WTC11 (cell line): ENCODE results near the gene EXD3. TPM values are rescaled to one million over a fixed set of nuclear protein-coding genes. Genes with fewer than 3 reads are reported as not detected.

ENCODE experiments used
- ATAC-seq: fragments of 200-7000 bp; cut with Tn5 transposase; 2 replicates; pipeline ENCODE4 v1.10.0; 2021; ENCODE audit warnings: mild to moderate bottlenecking, moderate library complexity
- CTCF ChIA-PET: fragments of 300-600 bp; sonication (Branson Sonifier 250); formaldehyde crosslinking; loops from one replicate; lab custom pipeline; 2021; ENCODE audit warnings: antibody characterized with exemption; lab: Charles Lee
- POLR2A ChIA-PET: fragments of 350-600 bp; sonication (Branson Sonifier 250); formaldehyde crosslinking; loops from one replicate; lab custom pipeline; 2021; ENCODE audit warnings: antibody characterized with exemption; lab: Charles Lee
- DNase-seq: peaks from one replicate; pipeline ENCODE4 v3.0.0; 2021; ENCODE audit warnings: low spot score
- H3K27ac Mint-ChIP-seq: 2 replicates; pipeline ENCODE4 v1.8.0; 2021; ENCODE audit warnings: mixed read lengths
- H3K27me3 Mint-ChIP-seq: 2 replicates; pipeline ENCODE4 v1.8.0; 2021; ENCODE audit warnings: low read depth, mild to moderate bottlenecking, moderate library complexity, mixed read lengths
- H3K36me3 Mint-ChIP-seq: 2 replicates; pipeline ENCODE4 v1.8.0; 2021; ENCODE audit warnings: mixed read lengths
- H3K4me1 Mint-ChIP-seq: 2 replicates; pipeline ENCODE4 v1.8.0; 2022; ENCODE audit warnings: mixed read lengths
- H3K4me3 Mint-ChIP-seq: 2 replicates; pipeline ENCODE4 v1.8.0; 2021; ENCODE audit warnings: mild to moderate bottlenecking, moderate library complexity, mixed read lengths
- H3K9me3 Mint-ChIP-seq: 2 replicates; pipeline ENCODE4 v1.8.0; 2021; ENCODE audit warnings: mixed read lengths
- CBFB ChIP-seq: sonication (generic); formaldehyde crosslinking; IDR thresholded peaks from 2 replicates; pipeline ENCODE4 v1.8.1; 2022; ENCODE audit warnings: mild to moderate bottlenecking, low read depth, missing genetic modification reagents
- FOXP1 ChIP-seq: sonication (generic); formaldehyde crosslinking; IDR thresholded peaks from 2 replicates; pipeline ENCODE4 v1.8.0; 2022; ENCODE audit warnings: missing genetic modification reagents, mild to moderate bottlenecking, moderate library complexity, borderline replicate concordance
- GABPB1 ChIP-seq: sonication (generic); formaldehyde crosslinking; IDR thresholded peaks from 2 replicates; pipeline ENCODE4 v1.8.1; 2023; ENCODE audit warnings: mild to moderate bottlenecking, missing genetic modification reagents
- NFE2L1 ChIP-seq: sonication (generic); formaldehyde crosslinking; IDR thresholded peaks from 2 replicates; pipeline ENCODE4 v1.8.1; 2023; ENCODE audit warnings: missing genetic modification reagents
- NR1H2 ChIP-seq: sonication (generic); formaldehyde crosslinking; IDR thresholded peaks from 2 replicates; pipeline ENCODE4 v1.9.0; 2021; ENCODE audit warnings: mild to moderate bottlenecking, moderate library complexity, missing genetic modification reagents
- OVOL2 ChIP-seq: fragments of 250-450 bp; sonication (Bioruptor Pico); IDR thresholded peaks from 2 replicates; pipeline ENCODE4 v1.9.0; 2021; ENCODE audit warnings: mild to moderate bottlenecking, borderline replicate concordance
- RORB ChIP-seq: fragments of 250-450 bp; sonication (Bioruptor Pico); IDR thresholded peaks from 2 replicates; pipeline ENCODE4 v1.9.0; 2021; ENCODE audit warnings: mild to moderate bottlenecking
- SP1 ChIP-seq: sonication (generic); formaldehyde crosslinking; conservative IDR thresholded peaks from 2 replicates; pipeline ENCODE4 v1.8.1; 2022; ENCODE audit warnings: missing genetic modification reagents
- ZNF232 ChIP-seq: sonication (generic); formaldehyde crosslinking; IDR thresholded peaks from 2 replicates; pipeline ENCODE4 v1.8.0; 2022; ENCODE audit warnings: mild to moderate bottlenecking, missing genetic modification reagents
- ZNF317 ChIP-seq: sonication (generic); formaldehyde crosslinking; IDR thresholded peaks from 2 replicates; pipeline ENCODE4 v1.8.1; 2023; ENCODE audit warnings: low read depth, mild to moderate bottlenecking, moderate library complexity, missing genetic modification reagents, borderline replicate concordance
- ZNF423 ChIP-seq: fragments of 250-450 bp; sonication (Bioruptor Pico); IDR thresholded peaks from 2 replicates; pipeline ENCODE4 v2.1.2; 2022; ENCODE audit warnings: mild to moderate bottlenecking, moderate library complexity
- total RNA-seq: library from RNA; stranded (reverse); gene quantifications from 3 replicates; pipeline ENCODE4 v1.2.3, GENCODE V29; 2021
- TF ChIP-seq, protein P1 (sequence below): sonication (generic); formaldehyde crosslinking; IDR thresholded peaks from 2 replicates; pipeline ENCODE4 v1.8.1; 2023; ENCODE audit warnings: mild to moderate bottlenecking, moderate library complexity, missing genetic modification reagents
- TF ChIP-seq, protein P2 (sequence below): sonication (generic); formaldehyde crosslinking; IDR thresholded peaks from 2 replicates; pipeline ENCODE4 v1.8.1; 2023; ENCODE audit warnings: mild to moderate bottlenecking, missing genetic modification reagents, moderate library complexity
- TF ChIP-seq, protein P3 (sequence below): fragments of 250-450 bp; sonication (Bioruptor Pico); IDR thresholded peaks from 2 replicates; pipeline ENCODE4 v1.9.0; 2021; ENCODE audit warnings: moderate library complexity, mild to moderate bottlenecking, inconsistent platforms, borderline replicate concordance
- TF ChIP-seq, protein P4 (sequence below): sonication (generic); formaldehyde crosslinking; IDR thresholded peaks from 2 replicates; pipeline ENCODE4 v1.8.1; 2023; ENCODE audit warnings: mild to moderate bottlenecking, missing genetic modification reagents
- TF ChIP-seq, protein P5 (sequence below): sonication (generic); formaldehyde crosslinking; IDR thresholded peaks from 2 replicates; pipeline ENCODE4 v1.8.1; 2022; ENCODE audit warnings: low read depth, missing genetic modification reagents, borderline replicate concordance
- TF ChIP-seq, protein P6 (sequence below): fragments of 250-450 bp; sonication (Bioruptor Pico); IDR thresholded peaks from 2 replicates; pipeline ENCODE4 v1.8.0; 2021; ENCODE audit warnings: mild to moderate bottlenecking
- TF ChIP-seq, protein P7 (sequence below): fragments of 250-450 bp; sonication (Bioruptor Pico); IDR thresholded peaks from 2 replicates; pipeline ENCODE4 v1.9.0; 2021; ENCODE audit warnings: mild to moderate bottlenecking
- TF ChIP-seq, protein P8 (sequence below): sonication (generic); formaldehyde crosslinking; IDR thresholded peaks from 2 replicates; pipeline ENCODE4 v1.8.1; 2023; ENCODE audit warnings: mild to moderate bottlenecking, missing genetic modification reagents, moderate library complexity
- TF ChIP-seq, protein P9 (sequence below): fragments of 200-600 bp; IDR thresholded peaks from 2 replicates; pipeline ENCODE4 v1.8.0; 2022; ENCODE audit warnings: antibody characterized with exemption

EXD3 gene
- total RNA-seq, 1 experiment from 2014 or later, result 21.2 TPM

DNA sequence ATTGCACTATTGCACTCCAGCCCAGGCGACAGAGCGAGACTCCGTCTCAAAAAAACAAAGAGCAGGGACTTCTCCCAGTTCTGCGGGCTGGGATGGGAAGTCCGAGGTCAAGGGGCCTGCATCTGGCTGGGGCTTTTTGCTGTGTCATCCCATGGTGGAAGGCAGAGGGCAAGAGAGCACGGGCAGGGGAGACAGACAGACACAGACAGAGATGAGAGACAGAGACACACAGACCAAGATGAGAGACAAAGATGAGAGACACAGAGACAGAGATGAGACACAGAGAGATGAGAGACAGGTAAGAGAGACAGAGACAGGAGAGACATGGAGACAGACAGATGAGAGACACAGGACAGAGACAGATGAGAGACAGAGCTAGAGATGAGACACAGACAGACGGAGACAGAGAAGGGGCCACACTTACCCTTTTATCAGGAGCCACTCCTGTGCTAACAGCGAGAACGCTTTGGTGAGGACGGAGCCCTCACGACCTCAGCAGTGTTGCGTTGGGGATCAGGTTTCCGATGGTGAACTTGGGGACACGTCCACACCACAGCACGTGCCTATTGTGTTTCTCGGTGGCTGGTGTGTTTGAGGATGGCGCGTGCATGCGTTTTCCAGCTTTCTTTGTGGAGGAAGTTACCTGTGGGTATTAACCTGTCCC is 154.3 kb downstream of the EXD3 start (continued):
- TF ChIP-seq, protein P1, sequence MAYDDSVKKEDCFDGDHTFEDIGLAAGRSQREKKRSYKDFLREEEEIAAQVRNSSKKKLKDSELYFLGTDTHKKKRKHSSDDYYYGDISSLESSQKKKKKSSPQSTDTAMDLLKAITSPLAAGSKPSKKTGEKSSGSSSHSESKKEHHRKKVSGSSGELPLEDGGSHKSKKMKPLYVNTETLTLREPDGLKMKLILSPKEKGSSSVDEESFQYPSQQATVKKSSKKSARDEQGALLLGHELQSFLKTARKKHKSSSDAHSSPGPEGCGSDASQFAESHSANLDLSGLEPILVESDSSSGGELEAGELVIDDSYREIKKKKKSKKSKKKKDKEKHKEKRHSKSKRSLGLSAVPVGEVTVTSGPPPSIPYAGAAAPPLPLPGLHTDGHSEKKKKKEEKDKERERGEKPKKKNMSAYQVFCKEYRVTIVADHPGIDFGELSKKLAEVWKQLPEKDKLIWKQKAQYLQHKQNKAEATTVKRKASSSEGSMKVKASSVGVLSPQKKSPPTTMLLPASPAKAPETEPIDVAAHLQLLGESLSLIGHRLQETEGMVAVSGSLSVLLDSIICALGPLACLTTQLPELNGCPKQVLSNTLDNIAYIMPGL (CRISPR knock-in tag), result no peak
- TF ChIP-seq, protein P2, sequence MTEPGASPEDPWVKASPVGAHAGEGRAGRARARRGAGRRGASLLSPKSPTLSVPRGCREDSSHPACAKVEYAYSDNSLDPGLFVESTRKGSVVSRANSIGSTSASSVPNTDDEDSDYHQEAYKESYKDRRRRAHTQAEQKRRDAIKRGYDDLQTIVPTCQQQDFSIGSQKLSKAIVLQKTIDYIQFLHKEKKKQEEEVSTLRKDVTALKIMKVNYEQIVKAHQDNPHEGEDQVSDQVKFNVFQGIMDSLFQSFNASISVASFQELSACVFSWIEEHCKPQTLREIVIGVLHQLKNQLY (CRISPR knock-in tag), result no peak
- no peak for TF ChIP-seq SP1 (CRISPR knock-in tag)
- TF ChIP-seq, protein P3, sequence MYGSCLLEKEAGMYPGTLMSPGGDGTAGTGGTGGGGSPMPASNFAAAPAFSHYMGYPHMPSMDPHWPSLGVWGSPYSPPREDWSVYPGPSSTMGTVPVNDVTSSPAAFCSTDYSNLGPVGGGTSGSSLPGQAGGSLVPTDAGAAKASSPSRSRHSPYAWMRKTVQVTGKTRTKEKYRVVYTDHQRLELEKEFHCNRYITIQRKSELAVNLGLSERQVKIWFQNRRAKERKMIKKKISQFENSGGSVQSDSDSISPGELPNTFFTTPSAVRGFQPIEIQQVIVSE (CRISPR knock-in tag), result no peak
- TF ChIP-seq, protein P4, sequence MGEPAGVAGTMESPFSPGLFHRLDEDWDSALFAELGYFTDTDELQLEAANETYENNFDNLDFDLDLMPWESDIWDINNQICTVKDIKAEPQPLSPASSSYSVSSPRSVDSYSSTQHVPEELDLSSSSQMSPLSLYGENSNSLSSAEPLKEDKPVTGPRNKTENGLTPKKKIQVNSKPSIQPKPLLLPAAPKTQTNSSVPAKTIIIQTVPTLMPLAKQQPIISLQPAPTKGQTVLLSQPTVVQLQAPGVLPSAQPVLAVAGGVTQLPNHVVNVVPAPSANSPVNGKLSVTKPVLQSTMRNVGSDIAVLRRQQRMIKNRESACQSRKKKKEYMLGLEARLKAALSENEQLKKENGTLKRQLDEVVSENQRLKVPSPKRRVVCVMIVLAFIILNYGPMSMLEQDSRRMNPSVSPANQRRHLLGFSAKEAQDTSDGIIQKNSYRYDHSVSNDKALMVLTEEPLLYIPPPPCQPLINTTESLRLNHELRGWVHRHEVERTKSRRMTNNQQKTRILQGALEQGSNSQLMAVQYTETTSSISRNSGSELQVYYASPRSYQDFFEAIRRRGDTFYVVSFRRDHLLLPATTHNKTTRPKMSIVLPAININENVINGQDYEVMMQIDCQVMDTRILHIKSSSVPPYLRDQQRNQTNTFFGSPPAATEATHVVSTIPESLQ (CRISPR knock-in tag), result no peak
- TF ChIP-seq, protein P5, sequence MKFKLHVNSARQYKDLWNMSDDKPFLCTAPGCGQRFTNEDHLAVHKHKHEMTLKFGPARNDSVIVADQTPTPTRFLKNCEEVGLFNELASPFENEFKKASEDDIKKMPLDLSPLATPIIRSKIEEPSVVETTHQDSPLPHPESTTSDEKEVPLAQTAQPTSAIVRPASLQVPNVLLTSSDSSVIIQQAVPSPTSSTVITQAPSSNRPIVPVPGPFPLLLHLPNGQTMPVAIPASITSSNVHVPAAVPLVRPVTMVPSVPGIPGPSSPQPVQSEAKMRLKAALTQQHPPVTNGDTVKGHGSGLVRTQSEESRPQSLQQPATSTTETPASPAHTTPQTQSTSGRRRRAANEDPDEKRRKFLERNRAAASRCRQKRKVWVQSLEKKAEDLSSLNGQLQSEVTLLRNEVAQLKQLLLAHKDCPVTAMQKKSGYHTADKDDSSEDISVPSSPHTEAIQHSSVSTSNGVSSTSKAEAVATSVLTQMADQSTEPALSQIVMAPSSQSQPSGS (CRISPR knock-in tag), result no peak
- TF ChIP-seq, protein P6, sequence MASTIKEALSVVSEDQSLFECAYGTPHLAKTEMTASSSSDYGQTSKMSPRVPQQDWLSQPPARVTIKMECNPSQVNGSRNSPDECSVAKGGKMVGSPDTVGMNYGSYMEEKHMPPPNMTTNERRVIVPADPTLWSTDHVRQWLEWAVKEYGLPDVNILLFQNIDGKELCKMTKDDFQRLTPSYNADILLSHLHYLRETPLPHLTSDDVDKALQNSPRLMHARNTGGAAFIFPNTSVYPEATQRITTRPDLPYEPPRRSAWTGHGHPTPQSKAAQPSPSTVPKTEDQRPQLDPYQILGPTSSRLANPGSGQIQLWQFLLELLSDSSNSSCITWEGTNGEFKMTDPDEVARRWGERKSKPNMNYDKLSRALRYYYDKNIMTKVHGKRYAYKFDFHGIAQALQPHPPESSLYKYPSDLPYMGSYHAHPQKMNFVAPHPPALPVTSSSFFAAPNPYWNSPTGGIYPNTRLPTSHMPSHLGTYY (CRISPR knock-in tag), result no peak
- TF ChIP-seq, protein P7, sequence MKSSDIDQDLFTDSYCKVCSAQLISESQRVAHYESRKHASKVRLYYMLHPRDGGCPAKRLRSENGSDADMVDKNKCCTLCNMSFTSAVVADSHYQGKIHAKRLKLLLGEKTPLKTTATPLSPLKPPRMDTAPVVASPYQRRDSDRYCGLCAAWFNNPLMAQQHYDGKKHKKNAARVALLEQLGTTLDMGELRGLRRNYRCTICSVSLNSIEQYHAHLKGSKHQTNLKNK, result no peak
- no peak for TF ChIP-seq GABPB1 (CRISPR knock-in tag)
- TF ChIP-seq CBFB (CRISPR knock-in tag), result no peak

DNA sequence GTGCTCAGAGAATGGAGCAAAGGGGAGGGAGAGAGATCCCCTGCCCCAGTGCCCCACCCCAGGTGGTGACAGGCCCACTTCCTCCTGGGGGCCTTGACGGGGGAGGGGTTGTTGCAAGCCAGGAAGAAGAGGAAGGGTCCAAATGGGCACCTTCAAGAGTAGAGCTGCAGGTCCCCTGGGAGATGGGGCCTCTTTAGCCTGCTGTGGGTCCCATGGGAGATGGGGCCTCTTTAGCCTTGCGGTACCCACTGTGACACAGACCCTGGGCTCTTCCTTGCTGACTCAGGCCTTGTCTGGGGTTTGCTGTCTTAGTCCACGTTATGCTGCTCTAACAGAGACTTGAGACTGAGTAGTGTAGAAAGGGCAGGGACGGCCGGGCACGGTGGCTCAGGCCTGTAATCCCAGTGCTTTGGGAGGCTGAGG is 155.0 kb downstream of the EXD3 start:
- CTCF ChIA-PET, result no interaction called here
- Mint-ChIP-seq H3K27me3 (no peaks in the 10 kb centered on the region), H3K9me3 (no peaks in the 10 kb centered on the region), H3K4me1 (no peaks in the 10 kb centered on the region), H3K36me3 (peaks cover 20% of the 10 kb centered on the region), H3K27ac (no peak overlapping the region), H3K4me3 (no peak overlapping the region)
- POLR2A ChIA-PET, result no interaction called here
- DNase-seq (no peak), ATAC-seq (no peak)
- TF ChIP-seq RORB (CRISPR knock-in tag) (no peak), NFE2L1 (CRISPR knock-in tag) (no peak), ZNF317 (CRISPR knock-in tag) (no peak), OVOL2 (CRISPR knock-in tag) (no peak), ZNF423 (CRISPR knock-in tag) (no peak), ZNF232 (CRISPR knock-in tag) (no peak), GABPB1 (CRISPR knock-in tag) (no peak), FOXP1 (no peak), NR1H2 (CRISPR knock-in tag) (no peak)
- TF ChIP-seq, protein P8, sequence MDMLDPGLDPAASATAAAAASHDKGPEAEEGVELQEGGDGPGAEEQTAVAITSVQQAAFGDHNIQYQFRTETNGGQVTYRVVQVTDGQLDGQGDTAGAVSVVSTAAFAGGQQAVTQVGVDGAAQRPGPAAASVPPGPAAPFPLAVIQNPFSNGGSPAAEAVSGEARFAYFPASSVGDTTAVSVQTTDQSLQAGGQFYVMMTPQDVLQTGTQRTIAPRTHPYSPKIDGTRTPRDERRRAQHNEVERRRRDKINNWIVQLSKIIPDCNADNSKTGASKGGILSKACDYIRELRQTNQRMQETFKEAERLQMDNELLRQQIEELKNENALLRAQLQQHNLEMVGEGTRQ, result no peak
- TF ChIP-seq, protein P5 (CRISPR knock-in tag), result no peak
- TF ChIP-seq, protein P9, sequence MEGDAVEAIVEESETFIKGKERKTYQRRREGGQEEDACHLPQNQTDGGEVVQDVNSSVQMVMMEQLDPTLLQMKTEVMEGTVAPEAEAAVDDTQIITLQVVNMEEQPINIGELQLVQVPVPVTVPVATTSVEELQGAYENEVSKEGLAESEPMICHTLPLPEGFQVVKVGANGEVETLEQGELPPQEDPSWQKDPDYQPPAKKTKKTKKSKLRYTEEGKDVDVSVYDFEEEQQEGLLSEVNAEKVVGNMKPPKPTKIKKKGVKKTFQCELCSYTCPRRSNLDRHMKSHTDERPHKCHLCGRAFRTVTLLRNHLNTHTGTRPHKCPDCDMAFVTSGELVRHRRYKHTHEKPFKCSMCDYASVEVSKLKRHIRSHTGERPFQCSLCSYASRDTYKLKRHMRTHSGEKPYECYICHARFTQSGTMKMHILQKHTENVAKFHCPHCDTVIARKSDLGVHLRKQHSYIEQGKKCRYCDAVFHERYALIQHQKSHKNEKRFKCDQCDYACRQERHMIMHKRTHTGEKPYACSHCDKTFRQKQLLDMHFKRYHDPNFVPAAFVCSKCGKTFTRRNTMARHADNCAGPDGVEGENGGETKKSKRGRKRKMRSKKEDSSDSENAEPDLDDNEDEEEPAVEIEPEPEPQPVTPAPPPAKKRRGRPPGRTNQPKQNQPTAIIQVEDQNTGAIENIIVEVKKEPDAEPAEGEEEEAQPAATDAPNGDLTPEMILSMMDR, result no peak
- TF ChIP-seq, protein P1 (CRISPR knock-in tag), result no peak
